Upper lobe of right lung (tissue), 1 donor: ENCODE results near the gene FRMD4A. TPM values are rescaled to one million over a fixed set of nuclear protein-coding genes. Genes with fewer than 3 reads are reported as not detected.
A peak's percentile ranks its signal among the peaks of the same experiment; 100 is the strongest.

Experiments
- ATAC-seq: fragments of 200-7000 bp; cut with Tn5 transposase; one replicate; pipeline ENCODE4 v1.9.1; 2020; ENCODE audit warnings: mild to moderate bottlenecking, moderate library complexity
- DNase-seq: peaks from one replicate; pipeline ENCODE4 v3.0.0-alpha.2; 2020
- H3K27ac ChIP-seq: fragments of 200-600 bp; one replicate; pipeline ENCODE4 v1.8.0; 2022
- H3K27me3 ChIP-seq: fragments of 200-600 bp; one replicate; pipeline ENCODE4 v1.8.0; 2022; ENCODE audit warnings: mild to moderate bottlenecking
- H3K36me3 ChIP-seq: fragments of 200-600 bp; one replicate; pipeline ENCODE4 v1.8.0; 2022
- H3K4me1 ChIP-seq: fragments of 200-600 bp; one replicate; pipeline ENCODE4 v1.8.0; 2022
- H3K4me3 ChIP-seq: fragments of 200-600 bp; one replicate; pipeline ENCODE4 v1.8.0; 2022; ENCODE audit warnings: mild to moderate bottlenecking
- H3K9me3 ChIP-seq: fragments of 200-600 bp; one replicate; pipeline ENCODE4 v1.8.0; 2022
- intact Hi-C: fragments of 100-400 bp; cut with DNase I; formaldehyde crosslinking; loops from one replicate; pipeline ENCODE4 v1.11.0; 2022
- total RNA-seq: library from RNA; stranded (reverse); fragmentation: NEBNext Ultra II Directional; extraction: Animal tissue kit (Norgen Biotek cat#: 25700); gene quantifications from one replicate; pipeline ENCODE4 v1.2.1, GENCODE V29; 2021
- TF ChIP-seq, protein P1 (sequence below): fragments of 200-600 bp; IDR thresholded peaks from one replicate; pipeline ENCODE4 v1.8.0; 2022; ENCODE audit warnings: antibody characterized with exemption
- donor health status: DM: no; HTN: yes; CAD: no; lungs with severe emphysema.

FRMD4A gene
- total RNA-seq, 1 donor from 2014 or later = 38.3 TPM

- DNase-seq (no peak), ATAC-seq (no peak)
- H3K36me3 ChIP-seq = peaks cover 36% of the 10 kb centered on the region
- TF ChIP-seq, protein P1, sequence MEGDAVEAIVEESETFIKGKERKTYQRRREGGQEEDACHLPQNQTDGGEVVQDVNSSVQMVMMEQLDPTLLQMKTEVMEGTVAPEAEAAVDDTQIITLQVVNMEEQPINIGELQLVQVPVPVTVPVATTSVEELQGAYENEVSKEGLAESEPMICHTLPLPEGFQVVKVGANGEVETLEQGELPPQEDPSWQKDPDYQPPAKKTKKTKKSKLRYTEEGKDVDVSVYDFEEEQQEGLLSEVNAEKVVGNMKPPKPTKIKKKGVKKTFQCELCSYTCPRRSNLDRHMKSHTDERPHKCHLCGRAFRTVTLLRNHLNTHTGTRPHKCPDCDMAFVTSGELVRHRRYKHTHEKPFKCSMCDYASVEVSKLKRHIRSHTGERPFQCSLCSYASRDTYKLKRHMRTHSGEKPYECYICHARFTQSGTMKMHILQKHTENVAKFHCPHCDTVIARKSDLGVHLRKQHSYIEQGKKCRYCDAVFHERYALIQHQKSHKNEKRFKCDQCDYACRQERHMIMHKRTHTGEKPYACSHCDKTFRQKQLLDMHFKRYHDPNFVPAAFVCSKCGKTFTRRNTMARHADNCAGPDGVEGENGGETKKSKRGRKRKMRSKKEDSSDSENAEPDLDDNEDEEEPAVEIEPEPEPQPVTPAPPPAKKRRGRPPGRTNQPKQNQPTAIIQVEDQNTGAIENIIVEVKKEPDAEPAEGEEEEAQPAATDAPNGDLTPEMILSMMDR = no peak
- no peaks in the 10 kb centered on the region for H3K27me3 ChIP-seq
- H3K27ac ChIP-seq = no peak overlapping the region
- intact Hi-C loops = no loop called here
- H3K4me1 ChIP-seq = no peaks in the 10 kb centered on the region
- no peaks in the 10 kb centered on the region for H3K9me3 ChIP-seq
- H3K4me3 ChIP-seq = no peak overlapping the region
Measured at GRCh38 chr10:13669901-13670300, 660.8 kb downstream of the FRMD4A start.

GRCh38 chr10:13669182-13669855 is 661.4 kb downstream of the FRMD4A start:
- no peak for DNase-seq
- peak; percentile 40 for ATAC-seq
- Histone ChIP-seq H3K4me1 (no peaks in the 10 kb centered on the region), H3K9me3 (no peaks in the 10 kb centered on the region), H3K36me3 (peaks cover 36% of the 10 kb centered on the region), H3K27me3 (no peaks in the 10 kb centered on the region), H3K27ac (peak overlapping the region; percentile 2), H3K4me3 (no peak overlapping the region)
- intact Hi-C loops = no loop called here
- TF ChIP-seq, protein P1 = no peak

DNA sequence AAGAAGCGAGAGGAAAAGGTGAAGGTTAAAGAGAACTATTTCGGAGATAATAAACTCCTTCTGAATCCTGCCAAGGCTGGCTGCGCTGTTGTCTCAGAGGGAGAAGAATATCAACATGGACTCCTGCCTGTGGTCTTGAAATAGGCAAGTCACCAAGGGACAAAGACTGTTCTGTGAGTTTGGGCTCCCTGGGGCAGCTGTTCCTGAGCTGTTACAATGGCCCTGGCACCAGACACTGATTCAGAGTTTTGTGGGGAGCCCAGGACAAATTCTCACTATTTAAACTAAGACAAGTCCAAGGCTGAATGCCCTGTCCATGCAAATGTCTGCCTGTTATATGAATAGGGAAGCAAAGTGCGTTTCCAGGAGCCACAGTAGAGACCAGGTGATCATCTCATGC is 662.6 kb downstream of the FRMD4A start:
- DNase-seq = no peak
- intact Hi-C loops = no loop called here
- Histone ChIP-seq H3K27me3 (no peaks in the 10 kb centered on the region), H3K4me3 (no peak overlapping the region), H3K27ac (no peak overlapping the region), H3K36me3 (peaks cover 36% of the 10 kb centered on the region), H3K9me3 (no peaks in the 10 kb centered on the region), H3K4me1 (no peaks in the 10 kb centered on the region)
- TF ChIP-seq, protein P1 = no peak
- ATAC-seq = no peak

DNA sequence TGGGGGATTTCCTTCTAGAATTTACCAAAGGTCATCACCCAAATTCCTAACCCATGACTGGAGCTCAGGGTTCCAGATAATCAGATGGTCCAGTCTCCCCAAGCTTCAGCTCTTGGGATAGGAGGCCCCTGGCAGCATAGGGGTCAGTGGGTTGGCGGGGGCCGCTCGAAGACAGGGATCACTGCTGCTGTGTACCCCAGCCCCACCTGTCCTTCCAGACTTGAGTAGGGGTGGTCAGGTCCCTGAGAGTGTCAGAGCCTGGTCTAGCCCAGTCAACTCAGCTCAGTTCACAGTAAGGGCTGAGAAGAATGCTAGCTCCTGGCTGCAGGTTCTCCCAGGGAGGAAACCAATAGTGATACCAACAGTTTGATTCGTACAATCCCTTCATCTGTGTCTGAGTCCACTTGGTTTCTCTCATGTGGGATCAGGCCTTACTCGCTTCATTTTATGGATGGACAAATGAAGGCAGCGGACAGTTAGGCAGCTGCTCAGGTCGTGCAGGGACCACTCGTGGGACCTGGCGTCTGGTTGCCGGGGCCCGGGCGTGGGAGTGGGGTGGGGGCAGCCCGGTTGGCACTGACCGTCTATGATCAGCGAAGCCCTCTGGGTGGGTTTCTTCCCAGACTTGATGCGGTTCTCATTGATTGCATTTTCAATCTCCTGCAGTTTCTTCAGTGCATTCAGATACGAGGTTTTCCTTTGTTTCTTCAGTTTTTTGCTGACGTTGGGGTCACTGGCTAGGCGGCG is 665.0 kb downstream of the FRMD4A start:
- no peak overlapping the region for H3K27ac ChIP-seq
- TF ChIP-seq, protein P1 = no peak
- H3K9me3 ChIP-seq = no peaks in the 10 kb centered on the region
- intact Hi-C loops = no loop called here
- H3K4me1 ChIP-seq = no peaks in the 10 kb centered on the region
- no peaks in the 10 kb centered on the region for H3K27me3 ChIP-seq
- peaks cover 41% of the 10 kb centered on the region for H3K36me3 ChIP-seq
- DNase-seq (no peak), ATAC-seq (no peak)
- no peak overlapping the region for H3K4me3 ChIP-seq

DNA sequence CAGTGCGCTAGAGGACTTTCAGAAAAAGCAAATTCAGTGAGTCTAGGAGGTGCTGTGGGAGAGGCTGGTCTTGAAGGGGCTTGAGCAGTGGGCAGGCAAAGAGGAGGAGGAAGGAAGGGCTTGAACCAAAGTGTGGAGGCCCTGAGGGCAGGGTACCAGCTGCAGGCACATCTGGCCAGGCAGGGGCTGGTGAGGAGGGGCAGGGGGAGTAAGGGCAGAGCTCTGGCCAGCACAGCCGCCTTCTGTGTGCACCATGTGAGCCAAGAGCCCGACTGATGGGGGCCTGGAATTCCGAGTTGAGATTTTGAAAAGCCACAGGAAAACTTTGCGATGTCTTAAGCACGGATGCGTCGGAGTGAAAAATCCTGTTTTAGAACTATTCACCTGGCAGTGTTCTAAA is 669.5 kb downstream of the FRMD4A start:
- intact Hi-C loops = loop anchor here (5.0 kb wide), 1 partner anchor 116 kb away; no protein-coding TSS in a partner anchor
- H3K9me3 ChIP-seq = no peaks in the 10 kb centered on the region
- DNase-seq = no peak
- H3K27me3 ChIP-seq = no peaks in the 10 kb centered on the region
- no peak for ATAC-seq
- H3K27ac ChIP-seq = no peak overlapping the region
- peaks cover 30% of the 10 kb centered on the region for H3K36me3 ChIP-seq
- H3K4me3 ChIP-seq = no peak overlapping the region
- TF ChIP-seq, protein P1 = no peak
- peaks cover 19% of the 10 kb centered on the region for H3K4me1 ChIP-seq
